WI38 (cell line): ENCODE data around the gene PRDX5.

Experiments used
- H3K4me3 ChIP-seq: 2 replicates; pipeline ENCODE4 v1.5.1; 2011; ENCODE audit warnings: low read depth, mild to moderate bottlenecking, control low read depth, low read length
- CTCF ChIP-seq: IDR thresholded peaks from 2 replicates; pipeline ENCODE4 v1.5.1; 2012; ENCODE audit warnings: low read depth, mild to moderate bottlenecking, control low read depth, low read length

Gene PRDX5

GRCh38 chr11:64278576-64279190, 39.2 kb upstream of the PRDX5 start:
- TF ChIP-seq CTCF, result no peak
- H3K4me3 ChIP-seq, result no peak overlapping the region

- H3K4me3 ChIP-seq, result no peak overlapping the region
- no peak for TF ChIP-seq CTCF
These were observed 35.8 kb upstream of the PRDX5 start for GRCh38 chr11:64281957-64282770.

- TF ChIP-seq CTCF, result no peak
- H3K4me3 ChIP-seq, result no peak overlapping the region
These were observed 34.8 kb upstream of the PRDX5 start for GRCh38 chr11:64283092-64283491.

- peak within 1 kb of the TSS; percentile 78 for H3K4me3 ChIP-seq
These were observed 33.6 kb upstream of the PRDX5 start, which contains the start of gene BAD for GRCh38 chr11:64284048-64284961. TSS of gene BAD (minus strand) at chr11:64284665. CDS start at chr11:64284368, 297 bp downstream.

GRCh38 chr11:64284962-64285884, 32.7 kb upstream of the PRDX5 start, which contains the start of gene GPR137:
TSS of gene GPR137 (plus strand) at chr11:64285848. CDS start at chr11:64286525, 677 bp downstream.
- no peak for TF ChIP-seq CTCF
- H3K4me3 ChIP-seq, result peak within 1 kb of the TSS; percentile 78

More at GRCh38 chr11:64284048-64284961, 33.6 kb upstream of the PRDX5 start, which contains the start of gene BAD:
- TF ChIP-seq CTCF, result no peak

- no peak for TF ChIP-seq CTCF
- H3K4me3 ChIP-seq, result peak overlapping the region; percentile 78
These were observed 31.8 kb upstream of the PRDX5 start for GRCh38 chr11:64285885-64286800.
